GM18951 (cell line): ENCODE results near the gene HABP2.

ENCODE experiments used
- POLR2A ChIP-seq: IDR thresholded peaks from 4 replicates; pipeline ENCODE4 v1.6.1; 2011; ENCODE audit warnings: mild to moderate bottlenecking; ENCODE audit not compliant: insufficient read length, insufficient read depth; ENCODE audit errors: extremely low read depth
- in situ Hi-C: fragments of 300-500 bp; cut with MboI; formaldehyde crosslinking; loops from one replicate; pipeline ENCODE4 v1.12.0; 2022; ENCODE audit warnings: low sequenced_read_pairs, mixed read lengths, inconsistent platforms; ENCODE audit not compliant: unreplicated experiment

The HABP2 gene

GRCh38 chr10:113520690-113521474, 32.0 kb upstream of the HABP2 start:
- in situ Hi-C loops, result no loop called here
- no peak for TF ChIP-seq POLR2A

DNA sequence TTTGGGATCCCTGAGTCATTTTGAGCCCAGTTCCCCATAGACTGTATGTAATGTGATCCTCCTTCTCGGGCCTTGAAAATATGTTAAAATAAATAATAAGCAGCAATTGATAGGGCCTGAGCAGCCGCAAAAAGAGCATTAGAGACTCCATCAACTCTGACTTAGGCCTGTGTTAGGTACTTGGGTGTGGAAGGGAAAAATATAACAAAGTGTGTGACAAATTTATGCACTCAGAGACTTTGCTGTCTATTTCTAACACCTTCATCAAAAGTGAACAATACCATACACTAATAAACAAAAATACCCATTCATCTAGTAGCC, 31.4 kb upstream of the HABP2 start:
- no peak for TF ChIP-seq POLR2A
- in situ Hi-C loops, result no loop called here

GRCh38 chr10:113522460-113522859, 30.4 kb upstream of the HABP2 start:
- TF ChIP-seq POLR2A, result no peak
- in situ Hi-C loops, result no loop called here

DNA sequence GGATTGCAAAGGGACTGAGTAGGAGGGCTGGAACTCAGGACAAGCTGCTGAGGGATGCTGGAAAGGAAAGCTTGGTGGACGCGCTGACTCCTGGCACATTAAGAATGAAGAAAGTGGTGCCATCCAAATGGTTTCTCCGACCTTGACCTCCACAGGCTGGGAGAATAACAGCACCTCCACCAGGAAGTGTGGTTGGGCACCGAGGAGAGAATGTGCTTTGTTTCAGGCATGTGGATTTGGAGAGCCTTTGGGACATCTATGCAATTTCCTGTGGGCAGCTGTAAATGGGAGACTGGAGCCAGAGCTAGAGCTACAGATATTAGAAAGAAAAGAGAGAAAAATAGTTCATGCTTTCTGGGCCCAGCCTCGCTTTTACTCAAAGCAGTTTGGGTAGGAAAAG, 29.8 kb upstream of the HABP2 start:
- in situ Hi-C loops, result no loop called here

DNA sequence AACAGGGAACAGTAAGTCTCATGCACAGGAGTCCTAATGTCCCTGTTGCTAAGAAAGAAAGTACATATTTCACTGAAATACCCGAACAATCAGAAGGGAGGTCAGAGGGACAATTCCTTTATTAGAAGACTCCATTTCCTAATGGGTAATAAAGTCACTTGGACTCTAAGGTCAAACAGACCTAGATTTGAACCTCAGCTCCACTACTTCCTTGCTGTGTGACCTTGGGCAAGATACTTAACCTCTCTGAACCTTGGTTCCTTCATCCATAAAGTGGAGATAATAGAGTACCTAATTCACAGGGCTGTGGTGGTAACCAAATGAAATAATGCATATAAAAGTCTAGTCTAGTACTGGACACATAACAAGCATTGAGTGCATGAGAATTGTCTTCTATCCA, 29.2 kb upstream of the HABP2 start:
- no peak for TF ChIP-seq POLR2A
- in situ Hi-C loops, result no loop called here

More for the DNA sequence above, 29.8 kb upstream of the HABP2 start:
- no peak for TF ChIP-seq POLR2A

- no peak for TF ChIP-seq POLR2A
- in situ Hi-C loops, result no loop called here
These were observed 28.7 kb upstream of the HABP2 start for GRCh38 chr10:113524120-113524519.

DNA sequence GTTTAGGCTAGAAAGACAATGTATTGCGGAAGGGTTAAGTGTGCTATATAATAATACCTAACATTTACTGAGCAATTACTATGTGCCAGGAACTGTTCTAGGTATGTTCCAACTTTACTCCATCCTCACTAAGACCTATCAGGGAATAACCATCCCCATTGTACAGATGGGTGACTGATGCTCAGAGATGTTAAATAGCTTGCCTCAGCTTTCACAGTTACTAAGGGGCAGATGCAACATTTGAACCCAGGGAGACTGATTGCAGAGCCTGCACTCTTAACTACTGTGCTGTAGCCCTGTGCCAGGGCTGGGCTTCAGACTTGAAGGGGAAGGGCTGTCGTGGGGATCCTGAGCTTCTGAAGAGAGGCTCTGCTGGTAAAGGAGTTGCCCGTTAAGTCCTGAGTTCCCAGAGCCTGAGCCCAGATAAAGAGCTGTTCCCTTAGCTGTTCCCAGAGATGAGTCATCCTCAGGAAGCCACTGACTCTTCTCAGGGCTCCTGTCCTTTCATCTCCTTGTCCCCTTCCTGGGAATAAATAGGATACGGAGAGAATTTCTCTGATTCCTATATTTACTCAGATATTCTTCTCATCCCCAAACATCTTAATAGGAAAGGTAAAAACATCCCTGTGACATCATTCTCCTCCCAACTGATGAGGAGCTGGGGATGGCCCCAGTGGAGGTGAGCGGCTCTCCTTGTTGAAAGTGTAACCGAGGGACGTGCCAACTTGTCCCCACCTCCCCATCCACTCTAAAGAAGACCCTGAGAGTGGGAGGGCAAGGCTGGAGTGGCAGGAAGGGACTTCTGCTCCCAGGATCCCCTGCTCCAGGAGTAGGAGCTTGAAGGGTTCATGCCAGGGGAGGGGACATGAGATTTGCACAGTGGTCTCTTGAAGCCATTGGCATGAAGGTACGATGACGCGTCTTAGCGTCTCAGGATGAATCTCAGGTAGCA, 28.0 kb upstream of the HABP2 start:
- TF ChIP-seq POLR2A, result no peak
- in situ Hi-C loops, result no loop called here

DNA sequence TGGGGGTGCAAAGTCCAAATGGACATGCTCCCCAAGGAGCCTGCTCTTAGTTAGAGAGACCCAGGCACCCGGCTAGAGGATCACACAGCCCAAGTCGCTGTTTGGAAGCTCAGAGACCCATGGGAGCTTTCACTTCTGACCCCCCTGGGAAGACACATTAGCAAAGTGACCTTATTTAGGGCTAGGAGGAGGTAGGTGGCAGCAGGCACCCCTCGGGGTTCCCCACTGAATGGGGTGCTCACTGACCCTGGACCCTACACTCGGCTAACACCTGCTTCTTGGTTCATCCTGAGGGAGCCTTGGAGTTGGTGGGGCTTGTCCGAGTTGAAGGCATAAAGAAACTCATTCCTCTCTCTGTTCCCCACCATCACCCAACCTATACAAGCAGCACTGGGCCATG, 27.1 kb upstream of the HABP2 start:
- in situ Hi-C loops, result no loop called here
- TF ChIP-seq POLR2A, result no peak

DNA sequence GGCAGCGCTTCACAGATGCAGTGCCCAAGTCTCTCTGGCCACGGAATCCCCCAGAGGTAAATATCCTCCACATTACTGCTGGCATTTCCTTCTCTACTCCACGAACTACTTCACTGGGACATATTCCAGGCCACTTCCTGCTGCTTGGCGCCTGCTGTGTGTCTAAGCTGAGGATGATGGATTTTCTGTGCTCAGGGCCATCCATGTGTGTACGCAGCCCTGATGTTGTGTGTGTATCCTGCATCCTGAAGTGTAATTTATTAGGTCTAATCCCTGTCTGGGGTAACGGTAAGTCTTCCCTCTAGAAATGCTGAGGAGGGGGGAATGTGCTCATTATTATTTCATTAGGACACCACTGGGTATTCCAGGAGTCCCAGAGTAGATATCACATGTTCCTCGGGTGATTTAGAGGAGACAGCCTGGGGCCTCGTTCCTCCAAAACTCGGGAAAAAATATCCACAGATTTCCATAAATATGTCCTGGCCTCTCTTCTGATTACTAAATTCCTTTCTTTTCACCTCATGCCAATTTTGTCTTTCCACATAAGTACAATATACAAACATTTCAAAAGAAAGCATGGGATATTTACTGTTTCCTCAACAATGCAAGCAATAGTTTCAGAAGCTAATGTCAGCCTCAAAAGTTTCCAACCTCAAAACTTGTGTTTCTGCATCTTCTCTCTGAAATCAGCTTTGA, 25.5 kb upstream of the HABP2 start:
- TF ChIP-seq POLR2A, result no peak
- in situ Hi-C loops, result no loop called here

- TF ChIP-seq POLR2A, result no peak
- in situ Hi-C loops, result no loop called here
These were observed 24.0 kb upstream of the HABP2 start for GRCh38 chr10:113528876-113529275.

DNA sequence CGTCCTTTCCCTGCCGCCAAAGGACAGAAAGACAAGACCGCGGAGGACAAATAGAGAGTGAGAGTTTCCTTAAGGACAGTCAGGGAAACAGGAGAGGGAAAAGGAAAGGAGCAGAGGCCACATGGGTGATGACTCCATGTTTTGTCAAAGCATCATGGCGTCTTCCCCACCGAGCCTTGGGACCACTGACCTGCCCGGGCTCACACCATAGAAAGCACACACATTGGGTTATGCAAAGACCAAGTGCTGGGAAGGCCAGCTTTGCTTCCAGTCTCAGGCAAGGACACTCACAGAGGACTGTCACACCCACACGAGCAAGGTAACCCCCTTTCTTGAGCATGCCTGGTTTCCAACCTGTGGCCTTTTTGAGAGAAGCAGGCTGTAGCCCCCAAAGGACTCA, 23.3 kb upstream of the HABP2 start:
- in situ Hi-C loops, result no loop called here
- no peak for TF ChIP-seq POLR2A

- TF ChIP-seq POLR2A, result no peak
- in situ Hi-C loops, result no loop called here
These were observed 22.4 kb upstream of the HABP2 start for GRCh38 chr10:113530476-113530875.

DNA sequence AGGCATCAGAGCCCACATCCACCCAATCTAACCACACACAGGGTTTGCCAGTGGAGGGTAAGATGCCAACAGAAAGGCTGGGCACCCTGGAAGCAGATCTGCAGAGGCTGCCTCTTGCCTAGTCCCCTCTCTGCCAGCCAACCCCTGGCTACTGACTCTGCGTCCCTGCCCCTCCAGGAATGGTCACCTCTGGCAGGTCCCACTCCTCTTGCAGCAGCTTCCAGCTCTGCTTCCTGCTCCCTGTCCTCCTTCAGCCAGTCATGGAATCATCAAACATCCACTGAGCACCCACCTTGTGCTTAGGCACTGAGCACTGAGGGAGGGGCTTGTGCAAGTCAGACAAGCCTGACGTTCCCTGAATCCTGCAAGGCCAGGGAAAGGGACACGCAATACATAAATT, 20.1 kb upstream of the HABP2 start:
- no peak for TF ChIP-seq POLR2A
- in situ Hi-C loops, result no loop called here

GRCh38 chr10:113533801-113534200, 19.1 kb upstream of the HABP2 start:
- TF ChIP-seq POLR2A, result no peak
- in situ Hi-C loops, result no loop called here

- in situ Hi-C loops, result no loop called here
- TF ChIP-seq POLR2A, result no peak
These were observed 18.4 kb upstream of the HABP2 start for GRCh38 chr10:113534423-113534822.
